ENCODE data around the gene MYG1.

MYG1 gene

GRCh38 chr12:53324113-53324778 lies 24.8 kb downstream of the MYG1 start:
- no peak for TF ChIP-seq EZH2phosphoT487 (IDR thresholded peaks at IDR 0.05; ENCODE audit: low read length)
- TF ChIP-seq EZH2 (optimal IDR thresholded peaks at IDR 0.05; ENCODE audit: low read depth, low read length) = no peak
- TF ChIP-seq, protein P1, sequence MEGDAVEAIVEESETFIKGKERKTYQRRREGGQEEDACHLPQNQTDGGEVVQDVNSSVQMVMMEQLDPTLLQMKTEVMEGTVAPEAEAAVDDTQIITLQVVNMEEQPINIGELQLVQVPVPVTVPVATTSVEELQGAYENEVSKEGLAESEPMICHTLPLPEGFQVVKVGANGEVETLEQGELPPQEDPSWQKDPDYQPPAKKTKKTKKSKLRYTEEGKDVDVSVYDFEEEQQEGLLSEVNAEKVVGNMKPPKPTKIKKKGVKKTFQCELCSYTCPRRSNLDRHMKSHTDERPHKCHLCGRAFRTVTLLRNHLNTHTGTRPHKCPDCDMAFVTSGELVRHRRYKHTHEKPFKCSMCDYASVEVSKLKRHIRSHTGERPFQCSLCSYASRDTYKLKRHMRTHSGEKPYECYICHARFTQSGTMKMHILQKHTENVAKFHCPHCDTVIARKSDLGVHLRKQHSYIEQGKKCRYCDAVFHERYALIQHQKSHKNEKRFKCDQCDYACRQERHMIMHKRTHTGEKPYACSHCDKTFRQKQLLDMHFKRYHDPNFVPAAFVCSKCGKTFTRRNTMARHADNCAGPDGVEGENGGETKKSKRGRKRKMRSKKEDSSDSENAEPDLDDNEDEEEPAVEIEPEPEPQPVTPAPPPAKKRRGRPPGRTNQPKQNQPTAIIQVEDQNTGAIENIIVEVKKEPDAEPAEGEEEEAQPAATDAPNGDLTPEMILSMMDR (IDR thresholded peaks at IDR 0.05; ENCODE audit: low read length) = no peak
- Histone ChIP-seq H2AFZ (ENCODE audit: low read length) (peak overlapping the region; percentile 79), H3K4me3 (ENCODE audit: low read length) (peak overlapping the region; percentile 65)

GRCh38 chr12:53324779-53325510 lies 25.4 kb downstream of the MYG1 start:
- H3F3A ChIP-seq (ENCODE audit: insufficient read depth, low read length) = peaks cover 26% of the 10 kb centered on the region
- TF ChIP-seq, protein P1 (IDR thresholded peaks at IDR 0.05; ENCODE audit: low read length) = peak; percentile 79
- no peak for TF ChIP-seq EZH2 (optimal IDR thresholded peaks at IDR 0.05; ENCODE audit: low read depth, low read length)
- TF ChIP-seq EZH2phosphoT487 (IDR thresholded peaks at IDR 0.05; ENCODE audit: low read length) = no peak
- H3K4me2 ChIP-seq (ENCODE audit: low read depth, low read length) = peak overlapping the region; percentile 92
- peaks cover 17% of the 10 kb centered on the region for H3K4me1 ChIP-seq (ENCODE audit: low read length)
- peak overlapping the region; percentile 79 for H2AFZ ChIP-seq (ENCODE audit: low read length)
- DNase-seq = peak; percentile 93
- H3K27ac ChIP-seq (ENCODE audit: low read length) = peak overlapping the region; percentile 57; the same call in 1 of the 2 replicates
- no peaks in the 10 kb centered on the region for H3K9me2 ChIP-seq (replicated peaks; ENCODE audit: insufficient read depth, low read length)
- no peaks in the 10 kb centered on the region for H3K27me3 ChIP-seq (replicated peaks; ENCODE audit: insufficient read depth, low read length)
- H4K20me1 ChIP-seq (ENCODE audit: insufficient read depth, low read length) = no peaks in the 10 kb centered on the region
- no peaks in the 10 kb centered on the region for H3K36me3 ChIP-seq (replicated peaks; ENCODE audit: insufficient read depth, low read length)
- peak overlapping the region; percentile 65 for H3K4me3 ChIP-seq (ENCODE audit: low read length)
- no peaks in the 10 kb centered on the region for H3K9me3 ChIP-seq (replicated peaks; ENCODE audit: insufficient read depth, low read length)
- H3K9ac ChIP-seq (ENCODE audit: low read length) = peak overlapping the region; percentile 80
- peaks cover 9% of the 10 kb centered on the region for H3K79me2 ChIP-seq (ENCODE audit: low read length)

More at GRCh38 chr12:53324113-53324778, 24.8 kb downstream of the MYG1 start:
- peak; percentile 80 for DNase-seq
- Histone ChIP-seq H3K4me2 (ENCODE audit: low read depth, low read length) (peak overlapping the region; percentile 92), H4K20me1 (ENCODE audit: insufficient read depth, low read length) (no peaks in the 10 kb centered on the region), H3K79me2 (ENCODE audit: low read length) (peaks cover 13% of the 10 kb centered on the region), H3K9me3 (replicated peaks; ENCODE audit: insufficient read depth, low read length) (no peaks in the 10 kb centered on the region), H3K27ac (ENCODE audit: low read length) (peak overlapping the region; percentile 57; the same call in 1 of the 2 replicates), H3K9me2 (replicated peaks; ENCODE audit: insufficient read depth, low read length) (no peaks in the 10 kb centered on the region), H3K36me3 (replicated peaks; ENCODE audit: insufficient read depth, low read length) (no peaks in the 10 kb centered on the region), H3K9ac (ENCODE audit: low read length) (peak overlapping the region; percentile 80; the same call in 1 of the 2 replicates), H3K27me3 (replicated peaks; ENCODE audit: insufficient read depth, low read length) (no peaks in the 10 kb centered on the region), H3K4me1 (ENCODE audit: low read length) (peaks cover 17% of the 10 kb centered on the region), H3F3A (ENCODE audit: insufficient read depth, low read length) (peaks cover 27% of the 10 kb centered on the region)

GRCh38 chr12:53325511-53326061 lies 26.1 kb downstream of the MYG1 start:
- H3K4me3 ChIP-seq (ENCODE audit: low read length) = peak overlapping the region; percentile 65
- no peaks in the 10 kb centered on the region for H3K9me3 ChIP-seq (replicated peaks; ENCODE audit: insufficient read depth, low read length)
- peak overlapping the region; percentile 92 for H3K4me2 ChIP-seq (ENCODE audit: low read depth, low read length)
- H2AFZ ChIP-seq (ENCODE audit: low read length) = peak overlapping the region; percentile 79
- no peaks in the 10 kb centered on the region for H3K36me3 ChIP-seq (replicated peaks; ENCODE audit: insufficient read depth, low read length)
- H3K79me2 ChIP-seq (ENCODE audit: low read length) = peaks cover 5% of the 10 kb centered on the region
- H3K9ac ChIP-seq (ENCODE audit: low read length) = peak overlapping the region; percentile 80
- TF ChIP-seq EZH2 (optimal IDR thresholded peaks at IDR 0.05; ENCODE audit: low read depth, low read length) = no peak
- no peak for TF ChIP-seq EZH2phosphoT487 (IDR thresholded peaks at IDR 0.05; ENCODE audit: low read length)
- TF ChIP-seq, protein P1 (IDR thresholded peaks at IDR 0.05; ENCODE audit: low read length) = no peak
- peaks cover 11% of the 10 kb centered on the region for H3K4me1 ChIP-seq (ENCODE audit: low read length)
- peaks cover 20% of the 10 kb centered on the region for H3F3A ChIP-seq (ENCODE audit: insufficient read depth, low read length)
- no peaks in the 10 kb centered on the region for H3K27me3 ChIP-seq (replicated peaks; ENCODE audit: insufficient read depth, low read length)
- DNase-seq = no peak
- no peaks in the 10 kb centered on the region for H3K9me2 ChIP-seq (replicated peaks; ENCODE audit: insufficient read depth, low read length)
- no peaks in the 10 kb centered on the region for H4K20me1 ChIP-seq (ENCODE audit: insufficient read depth, low read length)
- peak overlapping the region; percentile 57; the same call in 1 of the 2 replicates for H3K27ac ChIP-seq (ENCODE audit: low read length)
